ENCODE data around the gene SUGCT.

The SUGCT gene

DNA sequence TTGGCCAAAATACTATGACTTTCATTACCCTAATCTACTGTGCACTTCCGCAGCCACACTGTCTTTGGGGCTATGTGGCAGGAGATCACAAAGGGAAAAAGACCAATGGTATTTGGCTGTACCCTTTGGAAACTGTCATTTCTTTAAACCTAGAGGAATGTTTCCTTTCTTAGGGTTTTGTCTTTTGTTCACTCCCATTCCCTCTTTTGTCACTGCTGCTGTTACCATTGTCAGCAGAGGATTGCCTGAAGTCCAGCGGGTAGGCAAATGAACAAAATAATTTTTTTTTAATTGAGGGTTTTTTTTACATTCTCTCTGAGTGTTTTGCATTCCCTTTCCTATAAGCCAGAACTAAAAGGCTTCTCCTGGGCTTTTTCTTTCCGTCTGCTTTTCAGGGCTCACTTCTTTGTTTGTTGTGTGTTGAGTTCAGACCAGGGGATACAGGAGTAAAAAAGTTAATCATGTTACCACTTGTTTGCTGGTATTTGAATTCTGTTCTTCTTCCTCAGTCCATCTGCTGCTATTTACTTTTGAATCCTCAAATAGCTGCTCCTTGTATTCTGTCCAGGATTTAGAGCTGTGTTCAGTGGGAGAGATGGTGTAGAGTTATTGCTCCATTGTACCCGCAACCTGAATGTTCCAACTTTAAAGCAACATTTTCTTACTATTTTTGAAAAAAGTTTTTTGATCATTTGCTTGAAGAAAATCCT lies 374.6 kb downstream of the SUGCT start:
- Histone ChIP-seq H3K9me3 (ENCODE audit: control insufficient read depth in 1 of 2, low read length in 2 of 2) (peaks cover 0 to 2% of the 10 kb centered on the region in 2 donors), H3K36me3 (ENCODE audit: control insufficient read depth in 1 of 2, insufficient read depth in 2 of 2, low read length in 2 of 2) (no peaks in the 10 kb centered on the region), H3K4me1 (ENCODE audit: control insufficient read depth in 1 of 2, insufficient read depth in 2 of 2, low read length in 2 of 2) (no peaks in the 10 kb centered on the region), H3K27ac (ENCODE audit: low read length) (no peak overlapping the region), H3K27me3 (ENCODE audit: low read depth, low read length) (no peaks in the 10 kb centered on the region), H3K4me3 (ENCODE audit: low read depth in 1 of 2, low read length in 2 of 2) (no peak overlapping the region)

DNA sequence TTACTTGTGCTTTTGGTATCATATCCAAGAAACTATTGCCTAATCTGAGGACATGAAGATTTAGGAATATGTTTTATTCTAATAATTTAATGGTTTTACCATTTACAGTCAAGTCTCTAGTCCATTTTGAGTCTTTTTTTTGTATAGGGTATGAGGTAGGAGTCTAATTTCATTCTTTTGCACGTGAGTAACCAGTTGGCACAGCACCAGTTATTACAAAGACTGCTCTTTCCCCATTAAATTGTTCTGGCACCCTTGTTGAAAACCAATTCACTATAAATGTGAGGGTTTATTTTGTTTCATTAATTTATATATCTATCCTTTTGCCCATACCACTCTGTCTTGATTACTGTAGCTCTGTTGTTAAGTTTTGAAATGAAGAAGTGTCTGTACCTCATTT lies 381.6 kb downstream of the SUGCT start:
- H3K9me3 ChIP-seq (ENCODE audit: control insufficient read depth in 1 of 2, low read length in 2 of 2), result no peaks in the 10 kb centered on the region
- no peak overlapping the region for H3K4me3 ChIP-seq (ENCODE audit: low read depth in 1 of 2, low read length in 2 of 2)
- no peaks in the 10 kb centered on the region for H3K4me1 ChIP-seq (ENCODE audit: control insufficient read depth in 1 of 2, insufficient read depth in 2 of 2, low read length in 2 of 2)
- no peaks in the 10 kb centered on the region for H3K27me3 ChIP-seq (ENCODE audit: low read depth, low read length)
- no peaks in the 10 kb centered on the region for H3K36me3 ChIP-seq (ENCODE audit: control insufficient read depth in 1 of 2, insufficient read depth in 2 of 2, low read length in 2 of 2)
- H3K27ac ChIP-seq (ENCODE audit: low read length), result no peak overlapping the region

DNA sequence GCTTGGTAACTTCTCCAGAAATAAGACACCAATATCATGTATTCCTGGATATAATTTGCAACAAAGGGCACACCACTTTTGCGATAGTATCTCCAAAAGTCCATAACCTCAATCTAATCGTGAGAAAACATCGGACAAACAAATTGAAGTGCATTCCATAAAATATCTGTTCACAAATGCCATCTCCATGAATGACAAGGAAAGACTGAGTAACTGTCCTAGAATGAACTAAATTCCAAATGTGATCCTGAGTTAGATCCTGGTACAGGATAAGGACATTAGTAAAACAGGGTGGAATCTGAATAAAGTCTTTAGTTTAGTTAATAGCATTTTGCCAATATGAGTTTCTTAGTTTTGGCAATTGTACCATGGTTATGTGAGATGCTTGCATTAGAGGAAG lies 384.2 kb downstream of the SUGCT start:
- Histone ChIP-seq H3K4me3 (ENCODE audit: low read depth in 1 of 2, low read length in 2 of 2) (no peak overlapping the region), H3K4me1 (ENCODE audit: control insufficient read depth in 1 of 2, insufficient read depth in 2 of 2, low read length in 2 of 2) (no peaks in the 10 kb centered on the region), H3K27ac (ENCODE audit: low read length) (no peak overlapping the region), H3K9me3 (ENCODE audit: control insufficient read depth in 1 of 2, low read length in 2 of 2) (no peaks in the 10 kb centered on the region), H3K27me3 (ENCODE audit: low read depth, low read length) (no peaks in the 10 kb centered on the region), H3K36me3 (ENCODE audit: control insufficient read depth in 1 of 2, insufficient read depth in 2 of 2, low read length in 2 of 2) (no peaks in the 10 kb centered on the region)

DNA sequence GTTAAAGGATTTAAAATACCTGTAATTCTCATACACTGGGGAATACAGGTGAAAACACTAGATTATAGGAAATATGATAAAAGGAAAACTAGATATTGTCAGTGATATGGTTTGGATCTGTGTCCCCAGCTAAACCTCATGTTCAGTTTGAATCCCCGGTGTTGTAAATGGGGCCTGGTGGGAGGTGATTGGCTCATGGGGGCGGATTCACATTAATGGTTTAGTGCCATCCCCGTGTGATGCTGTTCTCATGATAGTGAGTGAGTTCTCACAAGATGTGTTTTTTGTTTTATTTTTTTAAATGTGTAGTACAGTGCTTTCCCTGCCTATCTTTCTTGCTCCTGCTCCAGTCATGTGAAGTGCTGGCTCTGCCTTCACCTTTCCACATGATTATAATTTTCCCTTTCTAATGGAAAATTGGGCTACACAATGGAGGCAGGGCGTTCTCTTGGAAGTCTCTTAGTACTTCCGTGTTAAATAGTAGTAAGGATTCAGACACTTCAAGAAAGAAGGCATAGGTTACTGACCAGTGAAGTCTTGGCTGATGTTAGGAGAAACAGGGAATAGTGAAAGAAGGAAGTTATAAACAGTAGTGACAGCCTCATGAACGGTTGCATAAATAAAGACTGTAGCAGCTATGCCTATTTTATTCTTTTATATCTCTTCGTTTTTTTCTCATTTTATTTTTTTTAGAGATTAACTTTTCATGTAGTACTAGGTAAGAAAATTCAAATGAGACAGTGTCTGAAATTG lies 386.4 kb downstream of the SUGCT start:
- Histone ChIP-seq H3K27me3 (ENCODE audit: low read depth, low read length) (no peaks in the 10 kb centered on the region), H3K4me1 (ENCODE audit: control insufficient read depth in 1 of 2, insufficient read depth in 2 of 2, low read length in 2 of 2) (peaks cover 0 to 6% of the 10 kb centered on the region in 2 donors), H3K4me3 (ENCODE audit: low read depth in 1 of 2, low read length in 2 of 2) (no peak overlapping the region), H3K36me3 (ENCODE audit: control insufficient read depth in 1 of 2, insufficient read depth in 2 of 2, low read length in 2 of 2) (no peaks in the 10 kb centered on the region), H3K9me3 (ENCODE audit: control insufficient read depth in 1 of 2, low read length in 2 of 2) (no peaks in the 10 kb centered on the region), H3K27ac (ENCODE audit: low read length) (no peak overlapping the region)

DNA sequence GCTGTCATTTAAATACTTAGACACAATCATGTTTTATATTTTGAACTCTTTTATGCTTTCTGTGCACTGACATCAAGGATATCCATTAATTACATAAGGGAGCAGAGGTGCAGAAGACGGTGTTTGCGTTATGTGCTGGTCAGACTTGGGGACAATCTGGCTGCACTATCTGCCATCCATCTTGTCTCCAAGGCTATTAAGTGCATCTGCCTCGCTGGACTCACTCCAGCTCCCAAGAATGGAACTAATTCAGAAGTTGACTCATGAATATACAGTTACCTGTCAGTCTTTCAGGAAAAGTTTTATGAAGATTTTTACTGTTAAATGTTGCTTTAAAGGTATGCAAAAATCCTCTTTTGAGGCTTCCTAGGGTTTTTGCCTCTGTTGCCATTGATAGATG lies 391.0 kb downstream of the SUGCT start:
- Histone ChIP-seq H3K4me3 (ENCODE audit: low read depth in 1 of 2, low read length in 2 of 2) (no peak overlapping the region), H3K27ac (ENCODE audit: low read length) (no peak overlapping the region), H3K27me3 (ENCODE audit: low read depth, low read length) (no peaks in the 10 kb centered on the region), H3K36me3 (ENCODE audit: control insufficient read depth in 1 of 2, insufficient read depth in 2 of 2, low read length in 2 of 2) (no peaks in the 10 kb centered on the region), H3K4me1 (ENCODE audit: control insufficient read depth in 1 of 2, insufficient read depth in 2 of 2, low read length in 2 of 2) (peaks cover 0 to 13% of the 10 kb centered on the region in 2 donors), H3K9me3 (ENCODE audit: control insufficient read depth in 1 of 2, low read length in 2 of 2) (no peaks in the 10 kb centered on the region)

DNA sequence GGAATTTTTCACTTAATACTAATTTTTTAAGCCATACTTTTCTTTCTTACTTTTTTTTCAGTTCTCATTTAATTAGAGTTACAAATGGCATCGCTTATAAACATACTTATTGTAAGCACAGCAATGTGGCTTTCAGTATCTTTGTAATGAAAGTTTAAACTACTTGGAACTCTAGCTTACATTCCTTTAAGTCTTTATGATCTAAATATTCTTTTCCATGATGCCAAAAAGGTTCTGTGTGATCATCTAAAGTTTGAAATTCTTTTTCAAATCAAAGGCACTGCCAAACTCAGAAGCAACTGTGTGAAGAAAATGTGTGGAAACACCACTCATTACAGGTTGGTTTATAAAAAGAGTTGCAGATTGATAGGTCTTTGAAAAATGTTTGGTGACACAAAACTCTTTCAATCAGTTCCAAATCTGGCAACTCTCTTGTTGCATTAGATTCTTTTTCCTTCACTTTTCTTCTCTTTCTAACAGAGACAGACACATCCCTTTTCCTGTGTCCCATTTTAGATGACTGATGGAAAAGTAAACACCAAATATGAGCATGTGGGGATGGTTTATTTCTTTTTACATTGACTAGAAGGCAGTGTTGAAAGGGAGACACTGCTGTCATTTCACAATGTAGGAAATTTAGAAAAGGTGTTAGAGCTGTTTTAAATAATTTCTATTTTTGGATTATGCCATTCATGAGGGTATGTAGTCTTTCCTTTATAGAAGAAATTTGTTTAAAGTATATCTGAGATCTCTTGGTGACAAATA lies 392.3 kb downstream of the SUGCT start:
- H3K27ac ChIP-seq (ENCODE audit: low read length), result no peak overlapping the region
- no peak overlapping the region for H3K4me3 ChIP-seq (ENCODE audit: low read depth in 1 of 2, low read length in 2 of 2)
- H3K9me3 ChIP-seq (ENCODE audit: control insufficient read depth in 1 of 2, low read length in 2 of 2), result no peaks in the 10 kb centered on the region
- H3K4me1 ChIP-seq (ENCODE audit: control insufficient read depth in 1 of 2, insufficient read depth in 2 of 2, low read length in 2 of 2), result peaks cover 0 to 13% of the 10 kb centered on the region in 2 donors
- no peaks in the 10 kb centered on the region for H3K36me3 ChIP-seq (ENCODE audit: control insufficient read depth in 1 of 2, insufficient read depth in 2 of 2, low read length in 2 of 2)
- no peaks in the 10 kb centered on the region for H3K27me3 ChIP-seq (ENCODE audit: low read depth, low read length)

DNA sequence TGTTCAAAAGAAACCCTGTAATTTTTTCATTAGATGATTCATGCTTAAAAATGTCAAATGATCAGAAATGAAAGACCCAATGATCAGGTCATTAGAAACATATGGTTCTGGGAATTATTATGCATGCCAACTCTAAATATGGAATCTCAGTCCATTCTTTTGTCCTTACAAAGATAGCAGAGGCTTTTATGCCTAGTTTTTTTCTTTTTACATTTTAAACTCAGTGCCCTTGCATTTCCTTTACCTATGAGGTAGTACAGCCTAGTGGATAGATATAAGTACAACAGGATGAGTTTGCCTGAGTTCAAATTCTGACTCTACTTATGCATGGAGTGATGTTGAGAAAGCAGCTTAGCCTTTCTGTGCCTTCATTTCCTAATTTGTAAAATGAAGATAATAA lies 392.9 kb downstream of the SUGCT start:
- Histone ChIP-seq H3K27ac (ENCODE audit: low read length) (no peak overlapping the region), H3K27me3 (ENCODE audit: low read depth, low read length) (no peaks in the 10 kb centered on the region), H3K36me3 (ENCODE audit: control insufficient read depth in 1 of 2, insufficient read depth in 2 of 2, low read length in 2 of 2) (no peaks in the 10 kb centered on the region), H3K4me1 (ENCODE audit: control insufficient read depth in 1 of 2, insufficient read depth in 2 of 2, low read length in 2 of 2) (peaks cover 0 to 13% of the 10 kb centered on the region in 2 donors), H3K9me3 (ENCODE audit: control insufficient read depth in 1 of 2, low read length in 2 of 2) (no peaks in the 10 kb centered on the region), H3K4me3 (ENCODE audit: low read depth in 1 of 2, low read length in 2 of 2) (no peak overlapping the region)

DNA sequence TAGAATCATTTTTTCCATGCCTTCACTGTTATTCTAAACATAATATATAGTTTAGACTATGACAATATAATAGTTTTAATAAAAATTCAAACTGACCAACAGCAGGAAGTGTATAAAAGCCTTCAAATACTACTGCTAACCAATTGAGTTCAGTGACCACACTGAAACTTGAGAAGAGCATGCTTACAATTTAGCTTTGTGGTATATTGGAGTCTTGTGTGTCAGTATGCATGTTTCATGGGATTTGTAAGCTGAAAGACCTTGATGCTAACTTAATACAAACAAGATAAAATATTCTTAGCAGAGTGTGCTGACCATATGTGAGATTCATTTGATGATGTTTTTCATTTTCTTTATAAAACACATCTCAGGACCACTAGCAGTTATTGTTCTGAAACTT lies 395.5 kb downstream of the SUGCT start:
- Histone ChIP-seq H3K27me3 (ENCODE audit: low read depth, low read length) (no peaks in the 10 kb centered on the region), H3K4me1 (ENCODE audit: control insufficient read depth in 1 of 2, insufficient read depth in 2 of 2, low read length in 2 of 2) (peaks cover 0 to 13% of the 10 kb centered on the region in 2 donors)

DNA sequence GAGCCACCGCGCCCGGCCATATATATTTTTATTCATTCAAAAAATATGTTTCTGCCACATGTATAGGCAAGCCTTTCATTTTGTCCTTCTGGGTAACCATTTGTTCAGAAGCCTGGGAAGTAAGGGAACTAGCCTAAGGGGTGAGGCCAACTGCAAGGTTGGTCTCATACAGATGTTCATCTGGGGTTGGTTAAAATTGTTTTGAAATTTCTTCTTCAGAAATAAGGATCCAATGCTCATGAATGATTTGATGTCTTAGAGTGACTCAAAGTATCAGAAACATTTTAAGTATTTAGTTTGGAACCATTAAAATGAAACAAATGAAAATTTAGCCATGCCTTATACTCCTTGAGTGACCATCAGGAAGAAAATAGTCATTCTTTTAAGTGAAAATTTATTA lies 397.2 kb downstream of the SUGCT start:
- Histone ChIP-seq H3K27ac (ENCODE audit: low read length) (no peak overlapping the region), H3K4me1 (ENCODE audit: control insufficient read depth in 1 of 2, insufficient read depth in 2 of 2, low read length in 2 of 2) (no peaks in the 10 kb centered on the region), H3K27me3 (ENCODE audit: low read depth, low read length) (no peaks in the 10 kb centered on the region), H3K4me3 (ENCODE audit: low read depth in 1 of 2, low read length in 2 of 2) (no peak overlapping the region), H3K9me3 (ENCODE audit: control insufficient read depth in 1 of 2, low read length in 2 of 2) (no peaks in the 10 kb centered on the region), H3K36me3 (ENCODE audit: control insufficient read depth in 1 of 2, insufficient read depth in 2 of 2, low read length in 2 of 2) (no peaks in the 10 kb centered on the region)

More for the DNA sequence above, 395.5 kb downstream of the SUGCT start:
- no peak overlapping the region for H3K4me3 ChIP-seq (ENCODE audit: low read depth in 1 of 2, low read length in 2 of 2)
- no peaks in the 10 kb centered on the region for H3K36me3 ChIP-seq (ENCODE audit: control insufficient read depth in 1 of 2, insufficient read depth in 2 of 2, low read length in 2 of 2)
- no peak overlapping the region for H3K27ac ChIP-seq (ENCODE audit: low read length)
- H3K9me3 ChIP-seq (ENCODE audit: control insufficient read depth in 1 of 2, low read length in 2 of 2), result no peaks in the 10 kb centered on the region

DNA sequence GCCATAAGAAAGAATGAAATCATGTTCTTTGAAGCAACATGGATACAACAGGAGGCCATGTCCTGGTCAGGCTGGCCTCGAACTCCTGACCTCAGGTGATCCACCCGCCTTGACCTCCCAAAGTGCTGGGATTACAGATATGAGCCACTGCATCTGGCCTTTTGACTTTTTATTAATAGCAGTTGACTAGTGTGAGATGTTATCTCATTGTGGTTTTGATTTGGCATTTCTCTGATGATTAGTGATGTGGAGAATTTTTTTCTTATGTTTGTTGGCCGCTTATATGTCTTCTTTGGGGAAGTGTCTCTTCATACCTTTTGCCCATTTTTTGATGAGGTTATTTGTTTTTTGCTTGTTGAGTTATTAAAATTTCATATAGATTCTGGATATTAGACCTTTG lies 400.9 kb downstream of the SUGCT start:
- Histone ChIP-seq H3K4me1 (ENCODE audit: control insufficient read depth in 1 of 2, insufficient read depth in 2 of 2, low read length in 2 of 2) (no peaks in the 10 kb centered on the region), H3K27ac (ENCODE audit: low read length) (no peak overlapping the region), H3K36me3 (ENCODE audit: control insufficient read depth in 1 of 2, insufficient read depth in 2 of 2, low read length in 2 of 2) (no peaks in the 10 kb centered on the region), H3K4me3 (ENCODE audit: low read depth in 1 of 2, low read length in 2 of 2) (no peak overlapping the region), H3K27me3 (ENCODE audit: low read depth, low read length) (no peaks in the 10 kb centered on the region), H3K9me3 (ENCODE audit: control insufficient read depth in 1 of 2, low read length in 2 of 2) (no peaks in the 10 kb centered on the region)

DNA sequence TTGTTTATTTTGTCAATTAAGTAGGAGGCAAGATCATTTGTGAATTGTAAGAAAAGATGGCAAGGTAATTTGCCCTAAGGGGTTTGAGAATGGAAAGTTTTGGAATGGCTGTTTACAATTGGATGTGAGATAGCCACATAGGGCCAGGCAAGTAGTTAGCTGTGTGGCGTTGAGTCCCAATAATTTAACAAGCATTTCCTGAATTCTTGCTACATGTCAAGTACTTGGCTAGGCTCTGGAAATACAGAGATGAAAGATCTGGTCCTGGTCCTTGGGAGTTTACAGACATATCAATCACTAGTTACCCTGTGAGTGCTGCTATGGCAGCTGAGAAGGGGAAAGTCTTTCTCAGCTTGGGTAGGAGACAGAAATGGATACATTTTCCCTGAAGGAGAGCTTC lies 401.6 kb downstream of the SUGCT start:
- Histone ChIP-seq H3K9me3 (ENCODE audit: control insufficient read depth in 1 of 2, low read length in 2 of 2) (no peaks in the 10 kb centered on the region), H3K4me1 (ENCODE audit: control insufficient read depth in 1 of 2, insufficient read depth in 2 of 2, low read length in 2 of 2) (no peaks in the 10 kb centered on the region), H3K27ac (ENCODE audit: low read length) (no peak overlapping the region), H3K4me3 (ENCODE audit: low read depth in 1 of 2, low read length in 2 of 2) (no peak overlapping the region), H3K27me3 (ENCODE audit: low read depth, low read length) (no peaks in the 10 kb centered on the region), H3K36me3 (ENCODE audit: control insufficient read depth in 1 of 2, insufficient read depth in 2 of 2, low read length in 2 of 2) (no peaks in the 10 kb centered on the region)

Data from muscle layer of duodenum (tissue), 2 donors.